ENCODE results near the gene CYP11A1.
"Not testable (repeated sequence)": the region's sequence is repeated elsewhere in the genome, so short reads cannot be mapped to it uniquely, and the experiment has no call there.

The CYP11A1 gene

DNA sequence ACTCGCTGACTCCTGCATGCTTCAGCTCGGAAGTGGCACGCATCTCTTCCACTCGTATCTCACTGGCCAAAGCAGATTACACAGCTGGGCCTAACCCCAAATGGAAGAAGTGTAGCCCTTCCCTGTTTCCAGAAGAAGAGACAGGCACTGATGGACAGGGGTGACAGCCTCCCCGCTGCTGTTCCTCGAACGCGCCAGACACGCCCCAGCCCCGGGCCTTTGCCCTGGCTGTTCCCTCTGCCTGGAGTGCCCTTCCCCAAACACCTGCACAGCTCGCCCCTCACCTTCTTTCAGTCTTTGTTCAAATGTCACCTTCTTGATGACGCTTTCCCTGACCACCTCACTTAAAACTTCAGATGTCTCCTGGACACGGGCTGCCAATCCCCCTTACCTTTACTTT, 26.0 kb upstream of the CYP11A1 start:
- no peak overlapping the region for H3K9ac ChIP-seq (ENCODE audit: low read depth, low read length)
- H3K4me3 ChIP-seq (ENCODE audit: low read length): no peak overlapping the region
- H3K9me3 ChIP-seq (ENCODE audit: insufficient read depth, low read depth, low read length): no peaks in the 10 kb centered on the region
- 92% methylated on average over 13 of the region's 13 CpGs for WGBS
- no peaks in the 10 kb centered on the region for H3K27me3 ChIP-seq (ENCODE audit: insufficient read depth, low read length)
- H3K27ac ChIP-seq (ENCODE audit: low read depth, low read length): no peak overlapping the region
- peaks cover 10% of the 10 kb centered on the region; the same call in 1 of the 2 replicates for H3K4me1 ChIP-seq (ENCODE audit: insufficient read depth, low read length)
- no peaks in the 10 kb centered on the region for H3K36me3 ChIP-seq (ENCODE audit: insufficient read depth, low read length)

DNA sequence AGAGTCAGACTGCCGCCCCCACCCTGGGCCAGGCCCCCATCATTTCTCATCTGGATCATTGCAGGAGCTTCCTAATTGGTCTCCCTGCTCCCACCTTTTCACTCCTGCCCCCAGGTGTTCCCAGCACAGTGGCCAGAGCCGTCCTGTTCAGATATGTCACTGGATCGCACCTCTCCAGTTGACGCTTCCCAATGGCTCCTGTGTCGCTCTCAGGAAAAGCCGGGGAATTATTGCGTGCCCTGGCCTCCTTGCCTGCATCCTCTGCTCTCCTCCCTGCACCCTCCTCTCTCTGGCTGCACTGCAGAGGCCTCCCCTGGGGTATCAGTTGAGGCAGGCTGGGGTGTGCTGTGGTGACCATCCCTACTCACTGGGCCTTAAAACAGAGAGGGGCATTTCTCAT, 25.5 kb upstream of the CYP11A1 start:
- no peaks in the 10 kb centered on the region for H3K9me3 ChIP-seq (ENCODE audit: insufficient read depth, low read depth, low read length)
- H3K27me3 ChIP-seq (ENCODE audit: insufficient read depth, low read length): no peaks in the 10 kb centered on the region
- H3K4me1 ChIP-seq (ENCODE audit: insufficient read depth, low read length): peaks cover 10% of the 10 kb centered on the region; the same call in 1 of the 2 replicates
- H3K9ac ChIP-seq (ENCODE audit: low read depth, low read length): no peak overlapping the region
- no peak overlapping the region for H3K27ac ChIP-seq (ENCODE audit: low read depth, low read length)
- no peak overlapping the region for H3K4me3 ChIP-seq (ENCODE audit: low read length)
- 87% methylated on average over 7 of the region's 7 CpGs for WGBS
- no peaks in the 10 kb centered on the region for H3K36me3 ChIP-seq (ENCODE audit: insufficient read depth, low read length)

- H3K4me1 ChIP-seq (ENCODE audit: insufficient read depth, low read length): peaks cover 10% of the 10 kb centered on the region; the same call in 1 of the 2 replicates
- H3K9me3 ChIP-seq (ENCODE audit: insufficient read depth, low read depth, low read length): no peaks in the 10 kb centered on the region
- 86% methylated on average over 8 of the region's 8 CpGs for WGBS
- no peak overlapping the region for H3K9ac ChIP-seq (ENCODE audit: low read depth, low read length)
- no peaks in the 10 kb centered on the region for H3K36me3 ChIP-seq (ENCODE audit: insufficient read depth, low read length)
- H3K4me3 ChIP-seq (ENCODE audit: low read length): no peak overlapping the region
- no peak overlapping the region for H3K27ac ChIP-seq (ENCODE audit: low read depth, low read length)
- no peaks in the 10 kb centered on the region for H3K27me3 ChIP-seq (ENCODE audit: insufficient read depth, low read length)
Observed at GRCh38 chr15:74392451-74392830, 25.0 kb upstream of the CYP11A1 start.

DNA sequence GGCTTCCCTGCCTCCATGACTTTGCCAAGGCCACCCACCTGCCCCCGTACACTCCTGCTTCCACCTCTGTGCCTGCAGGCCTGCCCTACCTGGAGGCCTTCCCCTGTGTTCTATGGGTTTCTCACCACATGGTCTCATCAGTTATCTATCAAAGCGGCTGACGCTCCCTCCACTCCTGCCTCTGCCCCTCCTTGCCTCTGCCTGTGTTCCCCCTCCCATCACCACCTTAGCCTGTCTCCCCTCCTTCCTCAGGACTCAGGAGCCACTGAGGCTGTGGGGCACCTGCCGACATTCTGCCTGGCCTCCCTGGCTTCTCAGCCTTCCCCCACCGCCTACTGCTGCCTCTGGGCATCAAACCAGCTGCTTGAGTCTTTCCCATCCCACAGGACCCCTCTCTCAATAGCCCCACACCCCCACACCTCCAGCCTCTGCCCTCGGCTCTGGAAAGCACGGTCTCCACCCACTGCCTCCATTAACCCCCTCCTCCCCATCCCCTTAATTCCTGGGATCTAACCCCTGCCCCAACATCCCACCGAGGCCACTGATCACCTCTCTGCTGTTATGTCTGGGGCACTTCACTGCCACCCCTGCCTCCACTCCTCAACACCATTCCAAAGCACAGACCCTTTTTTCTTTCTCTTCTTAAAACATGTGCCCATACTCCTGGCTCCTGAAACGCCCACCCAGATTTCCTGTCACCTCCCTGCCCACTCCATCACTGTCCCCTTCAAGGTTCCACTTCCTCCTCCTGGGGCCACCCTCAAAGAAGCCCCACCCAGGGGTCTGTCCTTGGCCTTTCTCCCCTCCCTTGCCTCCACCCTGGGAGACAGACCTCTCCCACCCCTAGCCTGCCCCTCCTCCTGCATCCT, 24.4 kb upstream of the CYP11A1 start:
- Histone ChIP-seq H3K9me3 (ENCODE audit: insufficient read depth, low read depth, low read length) (no peaks in the 10 kb centered on the region), H3K36me3 (ENCODE audit: insufficient read depth, low read length) (no peaks in the 10 kb centered on the region), H3K4me1 (ENCODE audit: insufficient read depth, low read length) (peaks cover 10% of the 10 kb centered on the region; the same call in 1 of the 2 replicates), H3K9ac (ENCODE audit: low read depth, low read length) (no peak overlapping the region), H3K4me3 (ENCODE audit: low read length) (no peak overlapping the region), H3K27me3 (ENCODE audit: insufficient read depth, low read length) (no peaks in the 10 kb centered on the region), H3K27ac (ENCODE audit: low read depth, low read length) (no peak overlapping the region)
- WGBS: 84% methylated on average over 9 of the region's 9 CpGs

GRCh38 chr15:74390647-74391288, 23.3 kb upstream of the CYP11A1 start:
- Histone ChIP-seq H3K9me3 (ENCODE audit: insufficient read depth, low read depth, low read length) (no peaks in the 10 kb centered on the region), H3K27me3 (ENCODE audit: insufficient read depth, low read length) (no peaks in the 10 kb centered on the region), H3K4me3 (ENCODE audit: low read length) (no peak overlapping the region), H3K36me3 (ENCODE audit: insufficient read depth, low read length) (no peaks in the 10 kb centered on the region), H3K27ac (ENCODE audit: low read depth, low read length) (no peak overlapping the region), H3K9ac (ENCODE audit: low read depth, low read length) (no peak overlapping the region), H3K4me1 (ENCODE audit: insufficient read depth, low read length) (peaks cover 6% of the 10 kb centered on the region; the same call in 1 of the 2 replicates)
- WGBS: 90% methylated on average over 12 of the region's 12 CpGs

DNA sequence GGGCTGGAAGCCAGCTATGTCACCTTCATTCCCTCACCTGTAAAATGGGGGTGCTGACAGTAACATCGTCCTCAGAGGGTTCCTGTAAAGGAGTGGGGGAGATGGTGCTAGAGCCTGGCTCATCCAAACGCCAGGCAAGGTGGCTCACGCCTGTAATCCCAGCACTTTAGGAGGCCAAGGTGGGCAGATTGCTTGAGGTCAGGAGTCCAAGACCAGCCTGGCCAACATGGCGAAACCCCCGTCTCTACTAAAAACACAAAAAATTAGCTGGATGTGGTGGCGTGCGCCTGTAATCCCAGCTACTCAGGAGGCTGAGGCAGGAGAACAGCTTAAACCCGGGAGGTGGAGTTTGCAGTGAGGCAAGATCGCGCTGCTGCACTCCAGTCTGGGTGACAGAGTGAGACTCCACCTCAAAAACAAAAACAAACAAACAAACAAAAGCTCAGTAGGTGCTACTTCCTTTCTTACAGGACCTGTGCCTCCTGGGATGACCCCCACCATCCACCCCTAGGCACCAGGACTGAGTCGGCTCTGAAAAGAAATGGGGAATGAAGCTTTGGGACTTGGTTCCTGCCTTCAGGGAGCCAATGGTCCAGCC, 22.7 kb upstream of the CYP11A1 start:
- 89% methylated on average over 11 of the region's 11 CpGs for WGBS
- H3K4me3 ChIP-seq (ENCODE audit: low read length); H3K27ac ChIP-seq (ENCODE audit: low read depth, low read length); H3K36me3 ChIP-seq (ENCODE audit: insufficient read depth, low read length); H3K4me1 ChIP-seq (ENCODE audit: insufficient read depth, low read length); H3K27me3 ChIP-seq (ENCODE audit: insufficient read depth, low read length); H3K9ac ChIP-seq (ENCODE audit: low read depth, low read length); H3K9me3 ChIP-seq (ENCODE audit: insufficient read depth, low read depth, low read length): not testable (repeated sequence)

- Histone ChIP-seq H3K9ac (ENCODE audit: low read depth, low read length) (no peak overlapping the region), H3K9me3 (ENCODE audit: insufficient read depth, low read depth, low read length) (no peaks in the 10 kb centered on the region), H3K4me3 (ENCODE audit: low read length) (no peak overlapping the region), H3K27me3 (ENCODE audit: insufficient read depth, low read length) (no peaks in the 10 kb centered on the region), H3K4me1 (ENCODE audit: insufficient read depth, low read length) (peaks cover 7% of the 10 kb centered on the region; the same call in 1 of the 2 replicates), H3K36me3 (ENCODE audit: insufficient read depth, low read length) (no peaks in the 10 kb centered on the region), H3K27ac (ENCODE audit: low read depth, low read length) (no peak overlapping the region)
- 85% methylated on average over 20 of the region's 20 CpGs for WGBS
Observed at GRCh38 chr15:74389241-74390048, 22.0 kb upstream of the CYP11A1 start.

DNA sequence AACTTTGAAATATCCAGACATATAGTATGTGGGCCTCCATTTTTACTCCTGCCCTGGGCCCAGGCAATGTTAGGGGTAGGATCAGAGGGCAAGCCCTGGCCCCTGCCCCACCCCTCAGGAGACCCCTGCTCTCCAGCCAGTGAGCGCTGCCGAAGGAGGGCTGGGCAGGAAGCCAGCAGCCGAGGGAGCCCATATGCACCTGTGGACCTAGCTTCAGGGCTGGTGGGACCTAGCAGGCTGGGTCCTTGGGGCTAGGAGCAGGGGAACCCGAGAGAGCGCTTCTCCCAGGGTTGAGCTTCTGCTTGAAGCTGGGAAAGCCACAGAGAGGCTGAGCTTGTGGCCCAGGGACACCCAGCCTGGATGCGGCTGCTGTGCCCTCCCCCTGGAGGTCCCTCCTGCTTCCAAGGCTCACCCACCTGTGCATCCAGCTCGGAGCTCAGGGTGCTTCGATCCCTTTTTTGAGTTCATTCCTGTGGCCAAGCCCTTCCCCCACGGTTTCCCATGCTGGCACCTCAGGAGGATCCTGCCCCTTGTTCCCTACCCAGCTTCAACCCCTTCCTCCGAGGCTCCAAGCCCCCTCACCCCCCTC, 21.0 kb upstream of the CYP11A1 start:
- peaks cover 7% of the 10 kb centered on the region; the same call in 1 of the 2 replicates for H3K4me1 ChIP-seq (ENCODE audit: insufficient read depth, low read length)
- H3K36me3 ChIP-seq (ENCODE audit: insufficient read depth, low read length): no peaks in the 10 kb centered on the region
- H3K27ac ChIP-seq (ENCODE audit: low read depth, low read length): no peak overlapping the region
- H3K4me3 ChIP-seq (ENCODE audit: low read length): no peak overlapping the region
- no peaks in the 10 kb centered on the region for H3K9me3 ChIP-seq (ENCODE audit: insufficient read depth, low read depth, low read length)
- no peaks in the 10 kb centered on the region for H3K27me3 ChIP-seq (ENCODE audit: insufficient read depth, low read length)
- WGBS: 90% methylated on average over 10 of the region's 10 CpGs
- no peak overlapping the region for H3K9ac ChIP-seq (ENCODE audit: low read depth, low read length)

- Histone ChIP-seq H3K4me3 (ENCODE audit: low read length) (no peak overlapping the region), H3K27ac (ENCODE audit: low read depth, low read length) (no peak overlapping the region), H3K27me3 (ENCODE audit: insufficient read depth, low read length) (no peaks in the 10 kb centered on the region), H3K9ac (ENCODE audit: low read depth, low read length) (no peak overlapping the region), H3K4me1 (ENCODE audit: insufficient read depth, low read length) (peaks cover 7% of the 10 kb centered on the region; the same call in 1 of the 2 replicates), H3K9me3 (ENCODE audit: insufficient read depth, low read depth, low read length) (no peaks in the 10 kb centered on the region), H3K36me3 (ENCODE audit: insufficient read depth, low read length) (no peaks in the 10 kb centered on the region)
- 86% methylated on average over 10 of the region's 10 CpGs for WGBS
Observed at GRCh38 chr15:74387621-74388362, 20.3 kb upstream of the CYP11A1 start.

GRCh38 chr15:74387141-74387541, 19.7 kb upstream of the CYP11A1 start:
- Histone ChIP-seq H3K4me3 (ENCODE audit: low read length) (no peak overlapping the region), H3K4me1 (ENCODE audit: insufficient read depth, low read length) (peaks cover 7% of the 10 kb centered on the region; the same call in 1 of the 2 replicates)

More at GRCh38 chr15:74387141-74387541, 19.7 kb upstream of the CYP11A1 start:
- Histone ChIP-seq H3K27ac (ENCODE audit: low read depth, low read length) (no peak overlapping the region), H3K9me3 (ENCODE audit: insufficient read depth, low read depth, low read length) (no peaks in the 10 kb centered on the region), H3K9ac (ENCODE audit: low read depth, low read length) (no peak overlapping the region), H3K36me3 (ENCODE audit: insufficient read depth, low read length) (no peaks in the 10 kb centered on the region), H3K27me3 (ENCODE audit: insufficient read depth, low read length) (no peaks in the 10 kb centered on the region)
- 95% methylated on average over 13 of the region's 13 CpGs for WGBS

Measured in HUES64 (cell line).